Uterus (tissue), 2 donors: ENCODE results near the gene ADAM10.

Experiments
- CTCF ChIP-seq, 4 experiments: fragments of 200-600 bp in 2 of 4; fragments of 450-650 bp in 2 of 4; sonication (generic) in 2 of 4; IDR thresholded peaks; one replicate each; pipeline ENCODE4 v1.5.1; 2016 to 2019; ENCODE audit warnings: antibody characterized with exemption in 4 of 4, mild to moderate bottlenecking in 2 of 4, moderate library complexity in 1 of 4
- POLR2A ChIP-seq, 2 donors: fragments of 450-650 bp; IDR thresholded peaks; one replicate each; pipeline ENCODE4 v1.6.1; 2016; ENCODE audit warnings: antibody characterized with exemption in 2 of 2, mild to moderate bottlenecking in 1 of 2, moderate library complexity in 1 of 2

- no peak for TF ChIP-seq CTCF (IDR thresholded peaks at IDR 0.05)
- no peak for TF ChIP-seq POLR2A (IDR thresholded peaks at IDR 0.05)
Measured at GRCh38 chr15:58562135-58562534, 187.4 kb downstream of the ADAM10 start.
